H9 (cell line): ENCODE measurements around the gene BTBD18. TPM values are rescaled to one million over a fixed set of nuclear protein-coding genes. Genes with fewer than 3 reads are reported as not detected.
A peak's percentile ranks its signal among the peaks of the same experiment; 100 is the strongest.

ENCODE experiments used
- DNase-seq: peaks from one replicate; pipeline ENCODE4 v3.0.0-alpha.2; 2017
- H2AFZ ChIP-seq: one replicate; pipeline ENCODE4 v1.6.1; 2013; ENCODE audit warnings: mild to moderate bottlenecking, low read length, control low read depth, moderate library complexity
- H2AK5ac ChIP-seq: 2 replicates; pipeline ENCODE4 v1.6.1; 2013; ENCODE audit warnings: low read length, control low read depth, mixed read lengths; ENCODE audit not compliant: insufficient read length
- H2BK120ac ChIP-seq: one replicate; pipeline ENCODE4 v1.6.1; 2013; ENCODE audit warnings: low read depth, mild to moderate bottlenecking, low read length, control low read depth, inconsistent platforms; ENCODE audit not compliant: poor library complexity, severe bottlenecking
- H2BK12ac ChIP-seq: 2 replicates; pipeline ENCODE4 v1.6.1; 2013; ENCODE audit warnings: low read length, control low read depth, mixed read lengths, low read depth; ENCODE audit not compliant: insufficient read length
- H2BK15ac ChIP-seq: 2 replicates; pipeline ENCODE4 v1.6.1; 2013; ENCODE audit warnings: low read depth, low read length, control low read depth
- H2BK20ac ChIP-seq: one replicate; pipeline ENCODE4 v1.6.1; 2013; ENCODE audit warnings: low read depth, mild to moderate bottlenecking, low read length, control low read depth, inconsistent platforms; ENCODE audit not compliant: poor library complexity, severe bottlenecking
- H2BK5ac ChIP-seq: 2 replicates; pipeline ENCODE4 v1.6.1; 2013; ENCODE audit warnings: low read length, control low read depth, mixed read lengths; ENCODE audit not compliant: insufficient read length
- H3K14ac ChIP-seq: 2 replicates; pipeline ENCODE4 v1.6.1; 2013; ENCODE audit warnings: low read length, control low read depth; ENCODE audit not compliant: insufficient read depth
- H3K18ac ChIP-seq: 2 replicates; pipeline ENCODE4 v1.6.1; 2013; ENCODE audit warnings: low read depth, mild to moderate bottlenecking, mixed read lengths, low read length, control low read depth; ENCODE audit not compliant: insufficient read length
- H3K23ac ChIP-seq: 2 replicates; pipeline ENCODE4 v1.6.1; 2013; ENCODE audit warnings: low read length, control low read depth, mixed read lengths, low read depth; ENCODE audit not compliant: insufficient read length
- H3K23me2 ChIP-seq: 2 replicates; pipeline ENCODE4 v1.6.1; 2013; ENCODE audit warnings: low read depth, mild to moderate bottlenecking, mixed read lengths, low read length, control low read depth; ENCODE audit not compliant: insufficient read length, poor library complexity, severe bottlenecking
- H3K27ac ChIP-seq: 2 replicates; pipeline ENCODE4 v1.5.1; 2013; ENCODE audit warnings: low read length, control low read depth, mixed read lengths, low read depth; ENCODE audit not compliant: insufficient read length
- H3K27me3 ChIP-seq: 2 replicates; pipeline ENCODE4 v1.6.1; 2013; ENCODE audit warnings: low read length, control low read depth, inconsistent platforms; ENCODE audit not compliant: insufficient read depth
- H3K4ac ChIP-seq: 2 replicates; pipeline ENCODE4 v1.6.1; 2013; ENCODE audit warnings: low read depth, mild to moderate bottlenecking, control low read depth, inconsistent platforms, low read length, moderate library complexity
- H3K4me1 ChIP-seq: 2 replicates; pipeline ENCODE4 v1.6.1; 2013; ENCODE audit warnings: low read length, control low read depth, inconsistent platforms; ENCODE audit not compliant: insufficient read depth
- H3K4me2 ChIP-seq: 2 replicates; pipeline ENCODE4 v1.6.1; 2013; ENCODE audit warnings: low read length, control low read depth, mixed read lengths; ENCODE audit not compliant: insufficient read length, insufficient read depth
- H3K56ac ChIP-seq: 2 replicates; pipeline ENCODE4 v1.6.1; 2013; ENCODE audit warnings: low read depth, mild to moderate bottlenecking, mixed read lengths, low read length, control low read depth; ENCODE audit not compliant: insufficient read length
- H3K79me1 ChIP-seq: 2 replicates; pipeline ENCODE4 v1.6.1; 2013; ENCODE audit warnings: low read depth, mild to moderate bottlenecking, moderate library complexity, low read length, control low read depth, inconsistent platforms; ENCODE audit not compliant: insufficient read depth, poor library complexity, severe bottlenecking
- H3K79me2 ChIP-seq: 2 replicates; pipeline ENCODE4 v1.6.1; 2013; ENCODE audit warnings: low read length, control low read depth, inconsistent platforms; ENCODE audit not compliant: insufficient read depth
- H3K9ac ChIP-seq: 2 replicates; pipeline ENCODE4 v1.6.1; 2013; ENCODE audit warnings: low read length, control low read depth, mixed read lengths; ENCODE audit not compliant: insufficient read length; ENCODE audit errors: extremely low read depth
- H3K9me3 ChIP-seq: one replicate; pipeline ENCODE4 v1.6.1; 2013; ENCODE audit warnings: low read depth, low read length, inconsistent platforms; ENCODE audit not compliant: control insufficient read depth
- H3T11ph ChIP-seq: one replicate; pipeline ENCODE4 v1.6.1; 2013; ENCODE audit warnings: mild to moderate bottlenecking, low read length, control low read depth, inconsistent platforms
- H4K20me1 ChIP-seq: one replicate; pipeline ENCODE4 v1.6.1; 2013; ENCODE audit not compliant: control insufficient read depth, insufficient read length, insufficient read depth
- H4K5ac ChIP-seq: 2 replicates; pipeline ENCODE4 v1.6.1; 2013; ENCODE audit warnings: low read depth, mild to moderate bottlenecking, mixed read lengths, low read length, control low read depth; ENCODE audit not compliant: insufficient read length
- H4K8ac ChIP-seq: replicated peaks from 2 replicates; pipeline ENCODE4 v1.6.1; 2013; ENCODE audit warnings: low read length, control low read depth, mixed read lengths, low read depth; ENCODE audit not compliant: insufficient read length
- H4K91ac ChIP-seq: 2 replicates; pipeline ENCODE4 v1.6.1; 2013; ENCODE audit warnings: low read depth, mild to moderate bottlenecking, moderate library complexity, mixed read lengths, low read length, control low read depth; ENCODE audit not compliant: insufficient read length
- H3K27ac Mint-ChIP-seq, 3 experiments: 2 replicates in 2 of 3; 3 replicates in 1 of 3; pipeline ENCODE4 v1.8.0; 2020 to 2021; ENCODE audit warnings: mixed read lengths in 3 of 3, mild to moderate bottlenecking in 1 of 3, moderate library complexity in 1 of 3
- H3K27me3 Mint-ChIP-seq: 2 replicates; pipeline ENCODE4 v1.8.0; 2021; ENCODE audit warnings: low read depth, mild to moderate bottlenecking, moderate library complexity, mixed read lengths
- H3K36me3 Mint-ChIP-seq, 3 experiments: 2 replicates in 2 of 3; 3 replicates in 1 of 3; pipeline ENCODE4 v1.8.0; 2020 to 2021; ENCODE audit warnings: low read depth in 3 of 3, mixed read lengths in 3 of 3; ENCODE audit not compliant: insufficient read depth in 1 of 3
- H3K4me1 Mint-ChIP-seq, 2 experiments: 2 replicates each; pipeline ENCODE4 v1.8.0; 2020; ENCODE audit warnings: mixed read lengths in 2 of 2
- H3K4me3 Mint-ChIP-seq, 2 experiments: 2 replicates in 1 of 2; 3 replicates in 1 of 2; pipeline ENCODE4 v1.8.0; 2020 to 2021; ENCODE audit warnings: mild to moderate bottlenecking in 2 of 2, mixed read lengths in 2 of 2, moderate library complexity in 1 of 2
- H3K9me3 Mint-ChIP-seq, 2 experiments: 2 replicates in 1 of 2; 3 replicates in 1 of 2; pipeline ENCODE4 v1.8.0; 2020; ENCODE audit warnings: mild to moderate bottlenecking in 2 of 2, mixed read lengths in 2 of 2, moderate library complexity in 1 of 2
- whole genome bisulfite sequencing: extraction: QIAGEN DNeasy Blood & Tissue Kit; methylation state at CpG from one replicate; pipeline ENCODE4 v1.1.7; 2013; ENCODE audit warnings: missing lambda C conversion rate, low lambda C conversion rate, mixed read lengths; ENCODE audit not compliant: insufficient read length; ENCODE audit errors: extremely low coverage; 5-methylcytosine and 5-hydroxymethylcytosine counted together
- total RNA-seq: library from RNA; stranded (reverse); gene quantifications from 2 replicates; pipeline ENCODE4 v1.2.1, GENCODE V29; 2021
- TF ChIP-seq, protein P1 (sequence below): fragments of 200-600 bp; sonication (generic); conservative IDR thresholded peaks from 3 replicates; pipeline ENCODE4 v1.8.0; 2021; ENCODE audit warnings: antibody characterized with exemption, mild to moderate bottlenecking

The BTBD18 gene
- total RNA-seq, 1 experiment from 2014 or later = not detected

DNA sequence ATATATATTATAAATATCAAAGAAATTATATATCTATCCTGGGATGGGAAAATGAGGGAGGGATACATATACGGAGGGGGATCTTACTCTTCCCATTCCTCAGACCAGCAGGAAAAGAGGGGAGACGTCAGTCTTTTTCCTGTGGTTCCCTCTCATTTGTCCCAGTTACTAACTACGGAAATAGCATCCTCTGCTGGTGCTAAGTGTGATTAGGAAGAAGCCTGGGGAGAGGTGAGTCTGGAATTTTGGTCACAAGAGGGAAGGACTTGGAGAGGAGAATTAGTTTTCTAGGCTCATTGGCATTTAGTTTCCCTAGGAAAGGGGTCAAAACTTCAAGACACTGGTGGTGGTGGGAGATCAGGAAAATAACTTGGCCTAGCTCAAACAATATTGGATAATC lies 51.2 kb downstream of the BTBD18 start:
- H3K27ac ChIP-seq = no peak overlapping the region

More for the DNA sequence above, 51.2 kb downstream of the BTBD18 start:
- Histone ChIP-seq H3K23ac (no peak overlapping the region), H2AK5ac (no peak overlapping the region), H3K9me3 (no peaks in the 10 kb centered on the region), H3K4ac (no peak overlapping the region), H2BK20ac (no peak overlapping the region), H3K4me2 (no peak overlapping the region), H4K91ac (no peak overlapping the region), H2BK15ac (no peak overlapping the region), H2BK120ac (no peak overlapping the region), H4K5ac (no peak overlapping the region), H2AFZ (no peak overlapping the region), H3K18ac (no peak overlapping the region), H3T11ph (no peak overlapping the region), H3K56ac (no peak overlapping the region), H3K79me1 (no peaks in the 10 kb centered on the region), H2BK12ac (no peak overlapping the region), H3K14ac (no peak overlapping the region), H3K79me2 (no peaks in the 10 kb centered on the region), H4K8ac (no peak overlapping the region), H3K23me2 (no peaks in the 10 kb centered on the region), H3K4me1 (no peaks in the 10 kb centered on the region), H4K20me1 (no peaks in the 10 kb centered on the region), H3K27me3 (no peaks in the 10 kb centered on the region), H3K9ac (no peak overlapping the region), H2BK5ac (no peak overlapping the region)
- TF ChIP-seq, protein P1, sequence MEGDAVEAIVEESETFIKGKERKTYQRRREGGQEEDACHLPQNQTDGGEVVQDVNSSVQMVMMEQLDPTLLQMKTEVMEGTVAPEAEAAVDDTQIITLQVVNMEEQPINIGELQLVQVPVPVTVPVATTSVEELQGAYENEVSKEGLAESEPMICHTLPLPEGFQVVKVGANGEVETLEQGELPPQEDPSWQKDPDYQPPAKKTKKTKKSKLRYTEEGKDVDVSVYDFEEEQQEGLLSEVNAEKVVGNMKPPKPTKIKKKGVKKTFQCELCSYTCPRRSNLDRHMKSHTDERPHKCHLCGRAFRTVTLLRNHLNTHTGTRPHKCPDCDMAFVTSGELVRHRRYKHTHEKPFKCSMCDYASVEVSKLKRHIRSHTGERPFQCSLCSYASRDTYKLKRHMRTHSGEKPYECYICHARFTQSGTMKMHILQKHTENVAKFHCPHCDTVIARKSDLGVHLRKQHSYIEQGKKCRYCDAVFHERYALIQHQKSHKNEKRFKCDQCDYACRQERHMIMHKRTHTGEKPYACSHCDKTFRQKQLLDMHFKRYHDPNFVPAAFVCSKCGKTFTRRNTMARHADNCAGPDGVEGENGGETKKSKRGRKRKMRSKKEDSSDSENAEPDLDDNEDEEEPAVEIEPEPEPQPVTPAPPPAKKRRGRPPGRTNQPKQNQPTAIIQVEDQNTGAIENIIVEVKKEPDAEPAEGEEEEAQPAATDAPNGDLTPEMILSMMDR = peak; percentile 38
- Mint-ChIP-seq H3K27ac (peak overlapping the region in 1 of 3 experiments; percentile 75; a peak in 3 of 7 replicates), H3K4me3 (no peak overlapping the region), H3K9me3 (no peaks in the 10 kb centered on the region), H3K27me3 (no peaks in the 10 kb centered on the region), H3K4me1 (no peaks in the 10 kb centered on the region; a peak in 1 of 4 replicates), H3K36me3 (peaks cover 41 to 79% (median 66%) of the 10 kb centered on the region in 3 experiments; a peak in 6 of 7 replicates)
- no peak for DNase-seq
- WGBS = no CpG with 5 or more reads among the region's 3 CpGs
